HG02798 (cell line): ENCODE data around the gene CARD9.
"Not testable (repeated sequence)": the region's sequence is repeated elsewhere in the genome, so short reads cannot be mapped to it uniquely, and the experiment has no call there.

ENCODE experiments used
- ATAC-seq: cut with Tn5 transposase; IDR thresholded peaks from one replicate; pipeline ENCODE4 v1.9.1; 2021; ENCODE audit warnings: mild to moderate bottlenecking; ENCODE audit not compliant: unreplicated experiment, poor library complexity

The CARD9 gene

GRCh38 chr9:136352682-136353081 is 20.8 kb downstream of the CARD9 start:
- ATAC-seq = no peak

- ATAC-seq = not testable (repeated sequence)
Observed at GRCh38 chr9:136351868-136352267, 21.6 kb downstream of the CARD9 start.

GRCh38 chr9:136351252-136351800 is 22.1 kb downstream of the CARD9 start:
- ATAC-seq = no peak

GRCh38 chr9:136349546-136349945 is 23.9 kb downstream of the CARD9 start:
- ATAC-seq = no peak

- no peak for ATAC-seq
Observed at GRCh38 chr9:136348691-136349090, 24.8 kb downstream of the CARD9 start.

- no peak for ATAC-seq
Observed at GRCh38 chr9:136347472-136348256, 25.8 kb downstream of the CARD9 start.

GRCh38 chr9:136346927-136347465 is 26.5 kb downstream of the CARD9 start:
- ATAC-seq = no peak

GRCh38 chr9:136346157-136346481 is 27.4 kb downstream of the CARD9 start:
- no peak for ATAC-seq

- ATAC-seq = no peak
Observed at GRCh38 chr9:136345281-136346156, 27.9 kb downstream of the CARD9 start.

GRCh38 chr9:136344544-136345280 is 28.8 kb downstream of the CARD9 start:
- ATAC-seq = no peak

GRCh38 chr9:136343884-136344269 is 29.6 kb downstream of the CARD9 start:
- no peak for ATAC-seq

GRCh38 chr9:136343121-136343883 is 30.2 kb downstream of the CARD9 start:
- no peak for ATAC-seq

- ATAC-seq = no peak
Observed at GRCh38 chr9:136342181-136343120, 31.0 kb downstream of the CARD9 start.

GRCh38 chr9:136341769-136342168 is 31.7 kb downstream of the CARD9 start:
- ATAC-seq = no peak

GRCh38 chr9:136341042-136341655 is 32.3 kb downstream of the CARD9 start:
- no peak for ATAC-seq

- no peak for ATAC-seq
Observed at GRCh38 chr9:136340356-136341041, 33.0 kb downstream of the CARD9 start.

GRCh38 chr9:136339958-136340310 is 33.5 kb downstream of the CARD9 start:
- ATAC-seq = no peak
